GM18868 (cell line): ENCODE results near the gene LAIR1.
"Not testable (repeated sequence)": the region's sequence is repeated elsewhere in the genome, so short reads cannot be mapped to it uniquely, and the experiment has no call there.

Experiments
- ATAC-seq: cut with Tn5 transposase; IDR thresholded peaks from one replicate; pipeline ENCODE4 v1.9.1; 2021; ENCODE audit warnings: mild to moderate bottlenecking, moderate library complexity; ENCODE audit not compliant: unreplicated experiment

The LAIR1 gene

DNA sequence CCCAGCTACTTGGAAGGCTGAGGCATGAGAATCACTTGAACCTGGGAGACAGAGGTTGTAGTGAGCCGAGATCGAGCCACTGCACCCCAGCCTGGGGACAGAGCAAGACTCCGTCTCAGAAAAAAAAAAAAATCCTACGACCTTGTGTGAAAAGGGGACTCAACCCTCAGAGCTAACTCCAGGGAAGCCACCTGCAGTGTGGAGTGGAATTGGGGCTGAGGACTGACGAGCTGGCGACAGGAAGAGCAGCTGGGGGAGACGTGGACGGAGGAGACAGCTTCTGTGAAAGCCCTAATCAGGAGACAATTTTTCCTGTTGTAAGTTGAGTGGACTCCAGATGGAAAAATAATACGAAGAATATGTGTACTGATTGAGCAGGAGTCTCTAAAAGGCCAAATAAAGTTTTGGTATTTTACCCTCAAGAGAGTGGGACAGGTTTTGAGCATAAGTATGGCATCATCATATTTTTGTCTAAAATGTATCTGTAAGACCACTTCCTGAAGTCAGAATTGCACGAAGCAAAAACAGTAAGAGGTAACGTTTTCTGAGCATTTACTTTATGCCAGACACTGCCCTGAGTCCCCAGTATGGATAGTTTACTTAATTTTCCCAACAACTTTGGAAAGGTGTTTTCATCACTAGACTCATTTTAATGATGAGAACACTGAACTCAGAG is 12.0 kb upstream of the LAIR1 start:
- no peak for ATAC-seq

- not testable (repeated sequence) for ATAC-seq
Observed at GRCh38 chr19:54375181-54375938, 10.6 kb upstream of the LAIR1 start.

GRCh38 chr19:54373781-54374631 is 9.3 kb upstream of the LAIR1 start:
- no peak for ATAC-seq

GRCh38 chr19:54371453-54371852 is 6.7 kb upstream of the LAIR1 start:
- ATAC-seq = not testable (repeated sequence)

GRCh38 chr19:54370434-54370796 is 5.7 kb upstream of the LAIR1 start:
- ATAC-seq = not testable (repeated sequence)

DNA sequence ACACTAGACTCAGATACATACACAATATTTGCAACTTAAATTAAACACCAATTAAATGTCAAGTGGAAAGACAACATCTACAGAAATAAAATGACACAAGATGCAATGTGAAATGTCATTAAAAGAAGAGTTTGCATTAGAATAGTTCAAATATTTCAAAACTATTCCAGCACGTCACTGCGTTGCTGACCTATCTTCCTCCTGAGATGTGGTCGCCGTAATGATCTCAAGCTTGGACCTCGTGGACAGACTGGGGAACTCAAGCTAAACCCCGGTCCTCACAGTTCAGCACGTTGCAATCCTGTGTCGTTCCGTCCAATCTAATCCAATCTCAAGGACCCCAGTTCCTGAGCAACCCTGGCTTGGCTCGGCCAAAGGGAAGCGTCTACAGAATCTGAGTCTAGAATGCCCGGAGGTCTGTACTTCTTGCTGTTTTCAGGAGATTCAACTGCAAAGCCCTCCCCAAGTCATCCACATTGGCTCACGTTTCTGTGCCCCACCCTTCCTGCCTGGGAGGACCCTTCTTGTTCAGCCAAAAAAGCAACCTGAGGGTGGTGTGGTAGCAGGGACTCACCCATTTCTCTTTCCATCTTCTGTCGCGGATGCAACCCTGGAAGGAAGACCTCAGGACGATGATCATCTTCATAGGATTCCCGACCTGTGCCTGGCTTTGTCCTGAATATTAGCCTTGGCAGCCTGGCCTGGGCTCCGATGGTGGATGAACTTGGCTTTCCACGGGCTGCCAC is 5.1 kb upstream of the LAIR1 start:
- not testable (repeated sequence) for ATAC-seq

DNA sequence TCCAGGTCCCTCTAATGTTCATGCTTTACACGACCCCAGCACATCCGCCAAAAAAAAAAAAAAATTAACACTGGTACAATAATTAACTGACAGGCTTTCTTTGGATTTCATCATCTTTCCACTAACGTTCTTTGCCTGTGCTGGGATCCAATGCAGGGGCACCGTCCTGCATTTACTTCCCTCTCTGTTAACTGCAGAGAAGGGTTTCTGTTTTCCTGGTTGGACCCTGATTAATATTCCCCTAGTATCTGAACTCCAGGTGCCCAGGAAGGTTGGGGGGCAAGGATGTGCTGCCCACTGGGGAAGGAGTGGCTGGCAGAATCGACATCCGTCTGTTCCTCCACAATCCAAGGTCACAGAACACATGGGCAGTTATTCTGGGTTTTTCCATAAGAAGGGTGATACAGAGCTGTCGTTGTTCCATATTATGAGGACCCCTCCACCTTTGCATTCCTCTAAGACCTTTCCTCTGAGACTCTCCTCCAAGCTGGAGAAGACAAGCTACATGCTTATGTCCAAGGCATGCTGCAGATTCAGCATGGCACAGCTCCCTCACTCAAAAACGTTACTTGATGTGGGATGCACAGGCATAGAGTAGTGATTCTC is 4.5 kb upstream of the LAIR1 start:
- ATAC-seq = no peak

- no peak for ATAC-seq
Observed at GRCh38 chr19:54366811-54367210, 2.1 kb upstream of the LAIR1 start.

GRCh38 chr19:54365798-54366197 is 1.1 kb upstream of the LAIR1 start:
- not testable (repeated sequence) for ATAC-seq

- not testable (repeated sequence) for ATAC-seq
Observed at GRCh38 chr19:54361680-54362422, 2.9 kb downstream of the LAIR1 start.

DNA sequence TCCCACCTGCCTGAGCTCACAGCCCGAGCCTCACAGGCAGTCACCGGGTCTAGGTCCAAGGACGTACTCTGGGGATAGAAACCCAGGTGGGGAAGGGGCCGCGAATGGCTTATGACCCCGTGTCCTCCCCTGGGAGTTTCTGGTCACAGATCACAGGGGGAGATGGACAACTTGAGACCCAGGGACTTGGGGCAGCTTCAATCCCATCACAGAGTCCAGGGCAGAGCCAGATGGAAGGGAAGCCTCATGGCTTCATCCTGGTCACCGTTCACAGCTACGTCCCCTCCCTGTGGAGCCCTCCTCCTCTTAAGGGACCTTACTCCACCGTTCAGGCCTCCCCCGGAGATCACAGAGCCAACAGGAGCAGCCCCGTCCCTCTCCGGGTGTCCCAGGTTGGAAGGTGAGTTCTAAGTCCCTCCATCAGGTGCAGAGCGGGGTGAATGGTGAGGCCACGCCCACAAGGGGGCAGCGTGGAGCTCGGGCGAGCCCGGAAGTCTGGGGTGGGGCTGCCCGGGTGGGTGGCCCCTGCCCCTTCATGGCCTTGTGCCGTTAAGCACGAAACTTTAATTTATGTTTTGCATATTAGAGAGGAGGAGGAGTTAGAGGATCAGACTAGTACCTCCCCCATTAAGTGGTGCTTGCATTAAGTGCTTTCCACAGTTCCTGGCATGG is 5.4 kb downstream of the LAIR1 start:
- ATAC-seq = peak; percentile 40

DNA sequence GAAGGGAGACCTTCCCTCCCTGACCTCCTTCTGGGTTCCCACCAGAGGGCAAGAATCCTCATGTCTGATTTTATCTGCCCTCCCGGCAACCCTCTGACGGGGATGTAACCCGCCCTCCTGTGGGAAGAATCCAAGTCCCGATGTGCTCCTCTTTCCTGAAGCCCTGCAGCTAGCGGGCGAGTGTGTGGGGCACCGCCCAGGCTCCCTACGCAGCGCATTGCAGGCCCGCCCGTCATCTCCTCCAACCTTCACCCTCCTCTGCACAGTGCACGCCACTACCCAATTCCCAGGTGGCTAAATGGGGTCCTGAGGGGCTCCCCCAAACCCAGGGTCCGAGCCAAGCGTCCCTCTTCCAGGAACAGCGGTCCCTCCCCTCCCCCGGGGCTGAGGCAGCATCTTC is 7.3 kb downstream of the LAIR1 start:
- ATAC-seq = no peak

DNA sequence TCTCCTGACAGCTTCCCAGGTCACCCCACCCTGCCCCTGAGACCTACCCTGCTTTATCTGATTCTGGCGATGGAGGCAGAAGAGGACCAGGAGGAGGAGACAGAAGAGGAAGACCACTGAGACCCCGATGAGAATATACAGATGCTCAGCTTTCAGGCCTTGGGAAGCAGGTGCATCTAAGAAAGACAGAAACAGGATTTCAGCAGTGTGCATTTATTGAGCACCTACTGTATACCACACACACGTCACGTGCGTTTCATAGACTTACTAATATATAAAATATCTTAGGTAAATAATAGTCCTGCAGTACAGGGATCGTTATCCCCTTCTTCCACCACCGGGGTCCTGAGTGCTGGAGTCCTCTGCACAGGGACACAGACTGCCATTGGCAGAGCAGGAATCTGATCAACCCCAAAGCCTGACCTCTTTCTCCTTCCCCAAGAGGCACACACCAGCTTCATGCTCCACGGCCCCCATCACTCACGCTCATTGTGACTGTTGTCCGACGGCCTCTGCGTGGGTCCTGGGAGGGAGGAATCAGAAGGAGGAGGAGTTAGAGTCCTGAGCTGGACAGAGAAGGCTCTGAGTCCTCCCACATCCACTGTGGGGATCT is 8.2 kb downstream of the LAIR1 start:
- no peak for ATAC-seq

DNA sequence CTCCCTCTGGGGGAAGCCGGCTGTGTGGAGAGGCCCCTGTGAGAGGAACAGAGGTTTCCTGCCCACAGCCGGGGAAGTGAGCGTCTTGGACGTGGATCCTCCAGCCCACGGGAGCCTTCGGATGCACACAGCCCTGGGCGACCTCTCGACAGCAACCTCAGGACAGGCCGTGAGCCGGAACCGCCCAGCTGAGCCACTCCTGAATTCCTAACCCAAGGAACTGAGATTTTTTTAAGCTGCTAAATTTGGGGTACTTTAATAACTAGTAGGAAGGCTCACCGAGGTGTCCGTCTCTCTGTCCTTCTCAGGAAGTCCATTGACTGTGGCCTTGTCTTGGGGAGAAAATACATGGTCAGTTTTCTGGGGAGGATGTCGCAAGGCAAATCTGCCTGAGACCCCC is 9.1 kb downstream of the LAIR1 start:
- no peak for ATAC-seq

- no peak for ATAC-seq
Observed at GRCh38 chr19:54354761-54355160, 10.0 kb downstream of the LAIR1 start.

DNA sequence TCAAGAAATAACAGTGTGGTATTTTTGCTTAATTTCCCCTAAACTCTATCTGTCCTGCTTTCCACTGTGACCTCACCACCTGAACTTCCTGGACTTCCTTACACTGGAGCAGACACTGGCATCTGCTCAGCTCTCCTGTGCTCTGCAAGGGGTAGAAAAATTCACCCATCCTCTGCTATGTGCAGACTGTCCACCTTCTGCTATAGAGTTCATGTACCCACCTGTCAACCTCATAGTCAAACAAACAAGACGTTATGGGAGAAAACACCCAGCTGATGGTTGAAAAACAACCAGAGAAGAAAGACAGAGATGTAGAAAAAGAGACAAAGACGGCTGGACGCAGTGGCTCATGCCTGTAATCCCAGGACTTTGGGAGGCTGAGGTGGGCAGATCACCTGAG is 12.2 kb downstream of the LAIR1 start:
- no peak for ATAC-seq

DNA sequence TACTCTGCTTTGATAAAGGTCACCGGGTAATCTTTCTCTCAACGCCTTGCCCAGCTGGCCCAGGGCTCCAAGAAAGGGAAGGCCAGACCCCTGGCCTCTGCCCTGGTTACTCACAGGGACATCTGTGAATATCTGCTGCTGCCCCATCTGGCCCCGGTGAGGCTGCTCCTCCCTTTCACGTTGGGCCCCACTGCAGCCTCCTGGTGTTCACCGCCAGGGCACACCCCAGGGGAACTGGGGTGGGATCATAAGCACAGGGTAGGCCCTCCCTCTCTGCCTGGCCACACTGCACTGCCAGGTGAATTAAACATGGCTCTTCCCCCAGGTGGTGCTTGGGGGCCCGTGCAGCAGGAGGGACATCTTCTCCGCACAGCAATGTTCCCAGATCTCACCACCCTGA is 12.7 kb downstream of the LAIR1 start:
- ATAC-seq = no peak

DNA sequence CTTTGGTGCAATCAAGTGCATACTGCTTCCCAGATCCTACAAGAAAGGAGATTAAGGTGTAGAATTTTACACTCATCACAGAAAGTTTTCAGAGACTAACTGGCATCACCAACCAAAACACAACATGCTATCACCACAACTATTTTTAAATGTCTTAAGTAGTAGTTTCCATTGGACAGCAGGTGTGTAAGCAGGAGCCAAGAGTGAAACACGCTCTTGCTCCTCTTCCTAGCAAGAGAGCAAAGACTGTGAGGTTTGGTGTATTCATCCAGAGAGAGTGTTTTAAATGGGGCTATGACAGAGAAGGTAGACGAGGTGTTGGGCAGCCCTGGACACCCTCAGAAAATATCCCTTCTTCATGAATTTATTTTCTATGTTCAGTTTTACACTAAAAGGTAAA is 13.3 kb downstream of the LAIR1 start:
- no peak for ATAC-seq

- ATAC-seq = no peak
Observed at GRCh38 chr19:54345938-54346386, 18.8 kb downstream of the LAIR1 start.
